AG08395 (cell line): Measurements from ENCODE around the gene SLC2A6.

ENCODE experiments used
- DNase-seq: peaks from one replicate; pipeline ENCODE4 v3.0.0; 2012; ENCODE audit warnings: mixed read lengths, low spot score

SLC2A6 gene, protein sequence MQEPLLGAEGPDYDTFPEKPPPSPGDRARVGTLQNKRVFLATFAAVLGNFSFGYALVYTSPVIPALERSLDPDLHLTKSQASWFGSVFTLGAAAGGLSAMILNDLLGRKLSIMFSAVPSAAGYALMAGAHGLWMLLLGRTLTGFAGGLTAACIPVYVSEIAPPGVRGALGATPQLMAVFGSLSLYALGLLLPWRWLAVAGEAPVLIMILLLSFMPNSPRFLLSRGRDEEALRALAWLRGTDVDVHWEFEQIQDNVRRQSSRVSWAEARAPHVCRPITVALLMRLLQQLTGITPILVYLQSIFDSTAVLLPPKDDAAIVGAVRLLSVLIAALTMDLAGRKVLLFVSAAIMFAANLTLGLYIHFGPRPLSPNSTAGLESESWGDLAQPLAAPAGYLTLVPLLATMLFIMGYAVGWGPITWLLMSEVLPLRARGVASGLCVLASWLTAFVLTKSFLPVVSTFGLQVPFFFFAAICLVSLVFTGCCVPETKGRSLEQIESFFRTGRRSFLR

GRCh38 chr9:133478851-133479711 is at the start of gene SLC2A6:
Gene SLC2A6, minus strand, starts transcription at chr9:133479099. Its CDS starts 40 bp downstream, at chr9:133479059.
- DNase-seq, result peak; percentile 96

- no peak for DNase-seq
Observed at GRCh38 chr9:133528001-133528875, 49.3 kb upstream of the SLC2A6 start.

DNA sequence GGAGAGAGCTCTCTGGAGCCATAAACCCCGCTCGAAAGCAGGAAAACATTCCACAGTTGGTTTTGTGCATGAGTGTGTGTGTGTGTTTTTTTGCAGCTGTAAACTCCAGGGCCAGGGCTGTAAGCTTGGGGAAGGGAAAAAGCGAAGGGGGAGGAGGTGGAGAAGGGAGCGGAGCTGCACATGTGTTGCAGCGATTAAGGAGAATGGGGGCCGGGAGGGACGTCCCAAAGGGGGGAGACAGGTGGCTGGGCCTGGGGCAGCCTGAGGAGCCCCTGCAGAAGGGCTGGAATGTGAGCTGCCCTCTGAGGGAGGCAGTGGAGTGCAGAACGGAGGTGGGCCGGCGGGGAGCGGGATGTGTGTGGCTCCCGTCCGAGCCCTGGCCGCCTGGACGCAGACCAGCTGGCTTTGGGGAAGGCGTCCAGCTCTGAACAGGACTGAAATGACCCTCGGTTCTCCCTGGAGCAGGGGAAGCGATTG is 48.6 kb upstream of the SLC2A6 start:
- DNase-seq, result no peak

GRCh38 chr9:133526721-133527321 is 47.9 kb upstream of the SLC2A6 start:
- no peak for DNase-seq

- DNase-seq, result no peak
Observed at GRCh38 chr9:133525677-133526076, 46.8 kb upstream of the SLC2A6 start.

GRCh38 chr9:133524679-133525228 is 45.9 kb upstream of the SLC2A6 start, which contains the start of gene MYMK:
Gene MYMK, minus strand, starts transcription at chr9:133524959. Its CDS starts 115 bp downstream, at chr9:133524844.
- no peak for DNase-seq

- DNase-seq, result no peak
Observed at GRCh38 chr9:133524146-133524545, 45.2 kb upstream of the SLC2A6 start.

DNA sequence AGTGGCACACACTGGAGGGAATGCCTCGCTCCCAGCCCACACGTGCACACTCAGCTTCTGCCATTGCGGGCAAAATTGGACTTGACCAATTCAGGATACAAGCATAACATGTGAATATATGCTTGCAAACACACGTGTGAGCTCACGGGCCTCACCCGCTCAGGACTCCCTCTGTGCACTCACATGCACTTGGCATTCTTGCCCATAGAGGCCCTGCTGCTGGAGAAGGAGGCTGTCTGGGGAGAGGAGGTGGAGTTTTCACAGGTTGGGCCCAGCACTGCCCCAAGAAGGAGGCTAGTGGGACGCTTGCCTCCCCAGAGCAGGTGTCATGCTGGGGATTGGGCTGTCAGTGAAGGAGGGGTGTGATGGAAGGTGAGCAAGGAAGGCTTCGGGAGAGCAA is 44.2 kb upstream of the SLC2A6 start:
- no peak for DNase-seq

DNA sequence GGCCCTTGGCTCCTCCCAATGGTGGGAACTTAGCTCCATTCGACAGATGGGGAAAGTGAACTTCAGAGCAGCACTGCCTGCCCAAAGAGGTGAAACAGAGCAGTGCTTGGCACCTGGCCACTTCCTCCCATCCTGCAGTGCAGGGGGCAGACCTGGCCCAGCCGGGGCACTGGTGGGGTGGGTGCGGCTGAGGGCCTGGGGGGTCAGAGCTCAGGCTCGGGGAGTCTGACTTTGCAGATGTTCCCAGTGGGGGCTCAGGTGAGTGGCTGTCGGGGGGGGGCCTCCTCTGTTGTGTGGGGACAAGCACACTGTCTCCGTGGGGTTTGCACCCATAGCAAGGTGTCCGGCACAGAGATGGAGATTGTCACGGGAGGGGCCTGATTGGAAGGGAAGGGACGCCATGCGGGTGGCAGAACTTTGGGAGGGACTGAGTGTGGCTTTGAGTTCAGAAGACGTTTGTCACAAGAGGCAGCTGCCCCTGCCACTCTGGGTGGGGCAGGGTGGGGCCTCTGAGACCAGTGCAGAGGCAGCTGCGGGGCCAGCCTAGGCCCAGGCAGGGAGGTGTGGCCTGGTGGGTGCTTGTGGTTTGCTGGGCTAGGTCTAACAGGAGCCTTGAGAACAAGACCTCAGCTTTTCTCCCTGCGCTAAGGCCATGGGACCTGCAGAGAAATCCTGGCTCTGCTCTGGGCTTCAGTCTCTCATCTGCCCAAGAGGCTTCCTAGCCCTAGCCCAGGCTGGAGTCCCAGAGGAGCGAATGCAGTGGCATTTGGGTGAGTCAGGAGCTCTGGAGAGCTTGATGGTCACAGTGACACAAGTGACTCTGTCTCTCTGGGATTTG is 43.4 kb upstream of the SLC2A6 start:
- no peak for DNase-seq

GRCh38 chr9:133521122-133522072 is 42.5 kb upstream of the SLC2A6 start:
- no peak for DNase-seq

- no peak for DNase-seq
Observed at GRCh38 chr9:133520121-133520835, 41.4 kb upstream of the SLC2A6 start.

DNA sequence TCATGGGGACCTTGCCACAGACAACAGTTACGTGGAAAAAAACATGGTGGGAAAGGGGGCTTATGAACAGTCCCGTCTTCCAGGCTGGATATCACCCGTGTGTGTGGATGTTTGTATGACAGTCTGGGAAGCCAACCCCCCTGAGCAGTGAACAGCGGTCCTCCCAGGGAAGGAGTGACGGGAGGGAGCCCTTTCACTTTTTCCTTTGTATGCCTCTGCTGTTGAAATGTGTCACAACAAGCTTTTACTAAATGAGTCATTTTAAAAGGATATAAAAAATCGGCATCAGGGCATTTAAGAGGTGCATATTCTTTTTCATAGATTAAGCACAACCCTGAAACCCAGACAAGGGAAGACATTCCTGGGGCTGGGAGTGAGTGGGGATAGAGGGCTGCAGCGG is 40.8 kb upstream of the SLC2A6 start:
- DNase-seq, result no peak

DNA sequence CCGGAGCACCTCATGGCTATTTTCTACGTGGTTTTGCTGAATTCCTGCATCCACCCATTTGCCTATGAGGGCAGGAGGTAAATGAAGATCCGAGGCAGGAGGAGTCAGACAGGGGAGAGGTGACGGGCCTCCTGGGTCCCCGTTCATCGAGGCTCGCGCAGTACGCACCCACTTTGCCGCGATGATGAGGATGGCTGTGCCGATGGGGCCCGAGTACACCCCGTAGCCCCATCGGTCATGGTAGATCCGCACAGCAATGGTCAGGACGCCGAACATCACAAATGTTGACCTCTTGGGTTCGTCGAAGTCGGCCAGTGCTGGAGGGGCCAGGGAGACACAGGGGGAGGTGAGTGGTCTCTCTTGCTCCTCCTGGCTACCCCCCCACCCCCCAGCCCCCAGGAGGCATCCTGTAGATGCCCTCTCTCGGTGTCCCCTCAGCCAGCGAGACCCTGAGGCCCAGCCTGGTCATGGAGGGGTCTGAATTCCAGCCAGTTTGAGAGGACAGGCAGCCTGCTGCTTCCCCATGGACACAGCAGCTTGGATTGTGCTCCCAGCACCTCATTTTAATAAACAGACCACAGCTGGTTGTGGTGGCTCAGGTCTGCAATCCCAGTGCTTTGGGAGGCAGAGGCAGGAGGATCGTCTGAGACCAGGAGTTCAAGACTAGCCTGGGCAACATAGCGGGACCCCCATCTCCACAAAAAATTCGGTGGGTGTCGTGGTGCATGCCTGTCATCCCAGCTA is 40.0 kb upstream of the SLC2A6 start:
- no peak for DNase-seq

- no peak for DNase-seq
Observed at GRCh38 chr9:133518200-133518599, 39.3 kb upstream of the SLC2A6 start.

DNA sequence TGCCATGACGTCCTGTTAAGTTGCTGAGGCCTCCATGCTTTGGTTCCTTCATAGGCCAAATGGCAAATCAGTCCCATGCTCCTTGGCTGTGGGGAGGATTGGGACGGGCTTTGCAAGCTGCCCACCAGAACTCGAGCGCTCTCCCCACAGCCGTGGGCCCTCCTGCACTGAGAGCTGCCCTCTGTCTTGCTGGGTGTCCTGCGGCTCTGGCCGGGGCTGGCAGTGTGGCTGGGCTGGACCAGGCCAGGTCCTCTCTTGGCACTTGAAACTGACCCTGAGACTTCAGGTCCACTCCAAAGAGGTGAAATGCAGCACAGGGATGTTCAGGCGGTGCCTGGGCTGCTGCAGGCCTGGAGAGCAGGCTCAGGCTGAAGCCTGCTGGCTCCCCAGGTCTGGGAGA is 38.8 kb upstream of the SLC2A6 start:
- DNase-seq, result no peak

- DNase-seq, result no peak
Observed at GRCh38 chr9:133516961-133517350, 38.1 kb upstream of the SLC2A6 start.

DNA sequence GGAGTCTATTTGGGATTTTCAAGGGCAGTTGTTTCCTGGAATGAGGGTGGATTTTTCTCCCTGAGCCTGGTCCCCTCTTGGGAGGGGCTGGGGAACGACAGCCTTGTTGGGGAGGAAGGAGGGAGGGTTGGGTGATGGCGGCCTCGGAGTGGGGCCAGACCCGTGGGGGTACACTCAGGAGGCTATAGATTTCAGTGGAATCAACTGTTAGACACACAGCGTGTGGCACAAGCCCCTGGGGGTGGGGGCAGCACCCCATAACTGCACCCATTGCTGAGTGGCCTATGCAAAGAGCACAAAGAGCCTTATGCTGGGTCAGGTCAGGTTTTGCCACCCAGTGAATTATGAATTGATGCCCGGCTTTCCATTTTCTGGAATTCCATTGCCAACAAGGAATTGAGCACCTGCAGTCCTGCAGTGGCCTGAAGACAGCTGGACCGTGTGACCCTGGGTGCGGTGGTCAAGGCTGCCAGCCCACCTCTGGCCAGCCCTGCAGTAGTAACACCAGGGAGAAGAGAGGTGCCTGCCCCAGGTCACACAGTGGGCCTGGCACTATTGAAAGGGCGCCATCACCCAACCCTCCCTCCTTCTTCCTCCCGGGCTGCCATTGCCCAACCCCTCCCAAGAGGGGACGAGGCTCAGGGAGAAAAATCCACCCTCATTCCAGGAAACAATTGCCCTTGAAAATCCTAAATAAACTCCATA is 37.5 kb upstream of the SLC2A6 start:
- DNase-seq, result no peak
